PC-9 (cell line): Measurements from ENCODE around the gene GSAP.

Experiments
- EZH2 ChIP-seq: fragments of 200-600 bp; sonication (generic); IDR thresholded peaks from 2 replicates; pipeline ENCODE4 v1.8.0; 2017; ENCODE audit warnings: antibody characterized with exemption, low read depth
- TF ChIP-seq, protein P1 (sequence below): fragments of 200-600 bp; sonication (generic); conservative IDR thresholded peaks from 2 replicates; pipeline ENCODE4 v1.6.1; 2017; ENCODE audit warnings: mixed run types, antibody characterized with exemption, mild to moderate bottlenecking, moderate library complexity

DNA sequence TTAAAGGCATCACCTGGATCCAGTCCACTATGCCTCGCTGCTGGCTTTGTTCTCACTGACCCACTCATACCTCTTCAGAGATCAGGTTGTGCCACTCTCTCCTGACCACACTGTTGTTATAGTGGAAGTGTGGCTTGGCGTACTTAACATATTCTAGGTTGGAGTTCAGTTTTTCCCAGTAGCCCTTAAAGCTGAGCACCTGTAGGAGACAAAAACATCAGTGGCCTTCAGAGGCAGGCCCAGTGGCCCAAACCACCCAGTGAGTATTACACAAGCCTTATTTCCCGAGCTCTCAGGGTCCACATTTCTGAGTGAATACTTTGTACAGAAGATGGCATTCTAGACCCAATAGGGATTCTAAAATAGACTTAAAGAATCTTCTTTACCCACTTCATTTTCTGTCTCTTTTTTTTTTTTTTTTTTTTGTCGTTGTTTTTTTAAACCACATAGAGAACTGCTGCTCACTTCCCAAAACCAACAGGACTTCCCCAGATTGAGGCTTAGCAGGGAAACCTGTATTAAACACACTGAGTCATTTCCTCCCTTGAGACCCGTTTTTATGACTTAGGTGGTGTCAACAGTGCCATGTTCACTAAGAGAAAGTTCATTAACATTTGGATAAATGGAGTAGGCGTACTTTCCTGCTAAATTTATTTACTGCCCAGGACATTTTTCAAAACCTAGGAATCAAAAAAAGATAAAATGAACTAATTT lies 85.8 kb downstream of the GSAP start:
- TF ChIP-seq, protein P1, sequence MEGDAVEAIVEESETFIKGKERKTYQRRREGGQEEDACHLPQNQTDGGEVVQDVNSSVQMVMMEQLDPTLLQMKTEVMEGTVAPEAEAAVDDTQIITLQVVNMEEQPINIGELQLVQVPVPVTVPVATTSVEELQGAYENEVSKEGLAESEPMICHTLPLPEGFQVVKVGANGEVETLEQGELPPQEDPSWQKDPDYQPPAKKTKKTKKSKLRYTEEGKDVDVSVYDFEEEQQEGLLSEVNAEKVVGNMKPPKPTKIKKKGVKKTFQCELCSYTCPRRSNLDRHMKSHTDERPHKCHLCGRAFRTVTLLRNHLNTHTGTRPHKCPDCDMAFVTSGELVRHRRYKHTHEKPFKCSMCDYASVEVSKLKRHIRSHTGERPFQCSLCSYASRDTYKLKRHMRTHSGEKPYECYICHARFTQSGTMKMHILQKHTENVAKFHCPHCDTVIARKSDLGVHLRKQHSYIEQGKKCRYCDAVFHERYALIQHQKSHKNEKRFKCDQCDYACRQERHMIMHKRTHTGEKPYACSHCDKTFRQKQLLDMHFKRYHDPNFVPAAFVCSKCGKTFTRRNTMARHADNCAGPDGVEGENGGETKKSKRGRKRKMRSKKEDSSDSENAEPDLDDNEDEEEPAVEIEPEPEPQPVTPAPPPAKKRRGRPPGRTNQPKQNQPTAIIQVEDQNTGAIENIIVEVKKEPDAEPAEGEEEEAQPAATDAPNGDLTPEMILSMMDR, result no peak
- TF ChIP-seq EZH2, result no peak
